DMS153 (cell line): Measurements from ENCODE around the gene PRF1.
"Not testable (repeated sequence)": the region's sequence is repeated elsewhere in the genome, so short reads cannot be mapped to it uniquely, and the experiment has no call there.

Experiments
- DNase-seq: peaks from one replicate; lab custom pipeline; 2025; lab: John Stamatoyannopoulos, UW

The PRF1 gene

GRCh38 chr10:70602665-70603448, at the start of gene PRF1:
PRF1 (minus strand) TSS chr10:70602741; CDS start chr10:70600902, 1,839 bp downstream.
- DNase-seq: no peak

GRCh38 chr10:70651661-70652060, 49.1 kb upstream of the PRF1 start:
- DNase-seq: no peak

GRCh38 chr10:70650718-70651117, 48.2 kb upstream of the PRF1 start:
- DNase-seq: no peak

DNA sequence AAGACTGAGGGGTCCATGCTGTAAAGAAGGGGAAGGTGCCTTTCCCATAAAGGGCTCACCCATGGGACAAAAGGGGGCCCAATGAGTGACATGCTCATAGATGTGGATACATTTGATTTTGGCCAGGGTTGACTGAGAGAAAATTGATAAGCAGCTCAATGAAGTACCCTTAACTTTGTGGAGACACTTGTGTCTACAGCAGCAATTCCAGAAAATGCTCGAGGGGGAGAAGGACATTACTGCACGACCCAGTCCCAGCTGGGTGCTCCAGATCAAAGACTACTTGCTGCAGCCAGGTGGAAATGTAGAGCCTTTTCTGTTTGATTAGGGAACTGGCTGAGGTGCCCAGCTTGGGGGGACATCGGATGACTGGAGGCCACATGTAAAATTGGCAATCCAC, 47.6 kb upstream of the PRF1 start:
- DNase-seq: no peak

- no peak for DNase-seq
Observed at GRCh38 chr10:70649526-70649925, 47.0 kb upstream of the PRF1 start.

DNA sequence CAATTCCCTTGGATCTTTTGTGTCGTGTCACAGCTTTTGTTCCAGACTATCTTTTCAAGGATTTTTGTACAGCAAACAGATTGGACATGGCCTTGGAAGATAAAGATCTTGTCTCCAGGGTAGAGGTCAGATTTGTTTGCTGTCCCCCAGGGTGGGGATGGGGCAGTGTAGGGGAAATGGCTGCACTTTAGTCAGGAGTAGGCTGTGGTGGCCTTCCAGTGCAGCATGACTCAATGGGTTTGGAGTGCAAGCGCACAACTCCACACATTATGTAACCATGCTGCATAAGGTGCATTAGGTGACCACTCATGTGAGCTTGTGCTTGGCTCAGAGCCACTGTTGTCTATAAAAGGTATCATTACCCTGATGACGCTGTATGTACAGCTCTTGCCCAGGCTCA, 45.9 kb upstream of the PRF1 start:
- DNase-seq: no peak

DNA sequence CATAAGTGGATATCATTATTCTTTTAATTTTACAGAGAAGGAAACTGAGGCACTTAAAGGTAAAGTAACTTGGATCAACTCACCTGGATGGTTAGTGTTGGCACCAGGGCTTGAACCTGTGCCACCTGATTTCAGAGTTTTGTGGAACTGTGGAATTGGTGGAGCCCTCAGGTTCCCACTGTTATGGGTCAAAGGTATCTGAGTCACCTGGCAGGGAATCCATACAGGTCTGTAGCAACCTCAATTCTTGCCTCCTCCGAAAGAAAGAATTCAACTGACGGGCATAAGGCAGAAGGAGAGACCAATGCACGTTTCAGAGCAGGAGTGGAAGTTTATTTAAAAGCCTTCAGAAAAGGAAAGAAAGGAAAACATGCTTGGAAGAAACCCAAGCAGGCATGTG, 44.5 kb upstream of the PRF1 start:
- no peak for DNase-seq

GRCh38 chr10:70644959-70645358, 42.4 kb upstream of the PRF1 start:
- DNase-seq: not testable (repeated sequence)

DNA sequence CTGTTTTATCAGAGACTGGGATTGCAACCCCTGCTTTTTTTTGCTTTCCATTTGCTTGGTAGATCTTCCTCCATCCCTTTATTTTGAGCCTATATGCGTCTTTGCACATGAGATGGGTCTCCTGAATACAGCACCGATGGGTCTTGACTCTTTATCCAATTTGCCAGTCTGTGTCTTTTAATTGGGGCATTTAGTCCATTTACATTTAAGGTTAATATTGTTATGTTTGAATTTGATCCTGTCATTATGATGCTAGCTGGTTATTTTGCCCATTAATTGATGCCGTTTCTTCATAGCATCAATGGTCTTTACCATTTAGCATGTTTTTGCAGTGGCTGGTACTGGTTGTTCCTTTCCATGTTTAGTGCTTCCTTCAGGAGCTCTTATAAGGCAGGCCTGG, 40.7 kb upstream of the PRF1 start:
- not testable (repeated sequence) for DNase-seq

- not testable (repeated sequence) for DNase-seq
Observed at GRCh38 chr10:70639640-70640383, 37.3 kb upstream of the PRF1 start.

DNA sequence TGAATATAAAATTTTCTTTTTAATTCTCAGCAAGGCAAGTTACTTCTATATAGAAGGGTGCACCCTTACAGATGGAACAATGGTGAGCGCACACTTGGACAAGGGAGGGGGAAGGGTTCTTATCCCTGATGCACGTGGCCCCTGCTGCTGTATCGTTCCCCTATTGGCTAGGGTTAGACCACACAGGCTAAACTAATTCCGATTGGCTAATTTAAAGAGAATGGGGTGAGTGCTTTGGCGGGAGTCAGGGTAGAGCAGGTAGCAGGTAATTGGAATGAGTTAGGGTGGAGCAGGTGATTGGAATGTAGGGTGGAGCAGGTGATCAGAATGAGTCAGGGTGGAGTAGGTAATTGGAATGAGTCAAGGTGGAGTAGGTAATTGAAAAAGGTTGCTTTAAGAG, 32.0 kb upstream of the PRF1 start:
- DNase-seq: not testable (repeated sequence)

DNA sequence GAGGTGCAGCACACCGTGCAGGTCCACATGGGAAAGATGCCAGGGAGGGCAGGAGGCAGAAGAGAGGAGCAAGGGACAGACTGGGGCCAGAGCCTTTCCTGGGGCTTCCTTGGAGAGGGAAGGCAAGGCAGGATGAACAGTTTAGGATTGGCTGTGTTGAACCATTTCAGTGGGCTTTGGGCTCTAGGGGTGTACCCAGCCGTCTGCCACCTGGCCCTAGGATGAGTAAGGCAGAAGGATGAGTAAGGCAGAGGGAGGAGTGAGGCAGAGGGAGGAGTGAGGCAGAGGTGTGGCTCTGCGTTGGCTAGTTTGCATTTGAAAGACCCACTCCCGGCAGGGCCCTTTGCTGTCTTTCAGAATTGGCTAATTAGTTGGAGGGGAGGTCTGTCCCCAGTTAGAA, 31.5 kb upstream of the PRF1 start:
- no peak for DNase-seq

DNA sequence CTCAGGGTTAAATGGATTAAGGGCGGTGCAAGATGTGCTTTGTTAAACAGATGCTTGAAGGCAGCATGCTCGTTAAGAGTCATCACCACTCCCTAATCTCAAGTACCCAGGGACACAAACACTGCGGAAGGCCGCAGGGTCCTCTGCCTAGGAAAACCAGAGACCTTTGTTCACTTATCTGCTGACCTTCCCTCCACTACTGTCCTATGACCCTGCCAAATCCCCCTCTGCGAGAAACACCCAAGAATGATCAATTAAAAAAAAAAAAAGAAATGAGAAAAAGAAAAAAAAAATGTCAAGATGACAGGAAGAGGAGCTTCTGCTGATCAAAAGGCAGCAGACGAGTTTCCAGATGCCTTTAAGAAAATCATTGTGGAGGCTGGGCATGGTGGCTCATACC, 29.2 kb upstream of the PRF1 start:
- not testable (repeated sequence) for DNase-seq

GRCh38 chr10:70629338-70629737, 26.8 kb upstream of the PRF1 start:
- DNase-seq: no peak

DNA sequence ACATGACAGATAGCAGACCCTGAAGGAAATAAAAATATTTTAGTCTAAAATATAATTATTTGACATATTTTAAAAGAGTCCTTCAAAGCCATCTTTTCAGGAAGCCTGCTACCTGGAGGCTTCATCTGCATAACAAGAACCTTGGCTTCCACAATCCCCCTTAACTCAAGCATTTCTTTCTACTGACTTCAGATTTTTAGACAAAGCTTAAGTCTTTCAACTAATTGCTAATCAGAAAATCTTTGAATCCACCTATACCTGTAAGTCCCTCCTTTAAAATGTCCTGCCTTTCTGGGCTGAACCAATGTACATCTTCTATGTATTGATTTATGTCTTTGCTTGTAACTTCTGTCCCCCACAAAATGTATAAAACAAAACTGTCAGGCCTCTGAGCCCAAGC, 23.5 kb upstream of the PRF1 start:
- no peak for DNase-seq

GRCh38 chr10:70622981-70623844, 20.7 kb upstream of the PRF1 start:
- DNase-seq: no peak

- no peak for DNase-seq
Observed at GRCh38 chr10:70622541-70622940, 20.0 kb upstream of the PRF1 start.

GRCh38 chr10:70621503-70622078, 19.1 kb upstream of the PRF1 start:
- DNase-seq: no peak

DNA sequence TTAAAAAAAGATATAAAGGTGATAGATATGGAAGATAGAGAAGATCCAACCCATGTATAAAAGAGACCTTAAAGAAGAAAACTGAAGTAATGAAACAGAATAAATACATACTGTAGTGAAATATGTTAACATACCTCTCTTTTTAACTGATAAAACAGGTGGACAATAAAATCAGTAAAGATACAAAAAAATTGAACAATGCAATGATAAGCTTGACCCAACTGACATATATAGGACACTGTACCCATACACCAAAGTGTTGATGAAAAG, 17.4 kb upstream of the PRF1 start:
- no peak for DNase-seq

DNA sequence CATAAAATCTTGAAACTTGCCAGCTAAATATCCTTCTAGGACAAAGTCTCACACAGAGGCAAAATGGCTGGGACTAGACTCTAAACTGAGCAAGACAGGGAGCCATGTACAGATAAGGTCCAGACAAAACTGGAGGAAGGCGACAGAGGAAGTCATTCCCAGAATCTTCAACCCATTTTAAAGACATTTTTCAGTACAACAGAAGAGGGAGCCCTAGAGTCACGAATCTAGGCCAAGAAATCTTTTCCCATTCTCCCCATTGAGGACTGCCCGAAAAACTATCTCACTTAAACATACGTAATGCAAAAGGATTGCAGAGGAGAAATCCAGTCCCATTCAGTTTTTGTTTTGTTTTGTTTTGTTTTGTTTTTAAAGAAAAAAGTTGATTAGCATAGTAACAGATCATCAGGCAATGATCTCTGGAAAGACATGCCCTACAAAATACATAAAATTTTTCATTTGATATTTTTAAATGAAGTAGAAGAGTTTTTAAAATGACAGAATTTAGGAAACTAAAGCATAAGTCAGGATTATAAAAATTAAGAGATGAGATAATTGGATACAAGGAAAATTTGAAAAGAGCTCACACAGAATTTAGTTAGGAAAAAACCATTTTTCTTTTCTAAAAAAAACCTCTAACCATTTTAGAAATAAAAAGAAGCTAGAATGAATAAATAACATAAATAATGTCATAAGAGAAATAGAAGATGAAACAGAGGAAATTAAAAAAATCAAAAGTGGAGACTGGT, 16.9 kb upstream of the PRF1 start:
- DNase-seq: no peak

GRCh38 chr10:70618663-70619062, 16.1 kb upstream of the PRF1 start:
- no peak for DNase-seq
